Liver (tissue), 9 donors: ENCODE results near the gene NNT. TPM values are rescaled to one million over a fixed set of nuclear protein-coding genes. Genes with fewer than 3 reads are reported as not detected.

Experiments
- DNase-seq: peaks from one replicate; pipeline ENCODE4 v3.0.0-alpha.2; 2017; ENCODE audit warnings: low spot score
- H3K27ac ChIP-seq, 2 donors: one replicate each; pipeline ENCODE4 v1.7.0; 2013; ENCODE audit warnings: inconsistent platforms in 2 of 2, low read length in 2 of 2, control low read depth in 1 of 2, low read depth in 1 of 2, mild to moderate bottlenecking in 1 of 2
- H3K27me3 ChIP-seq, 4 donors: one replicate each; pipeline versions ENCODE4 v1.6.1 to v1.7.0; 2013; ENCODE audit warnings: low read length in 3 of 4, inconsistent platforms in 1 of 4, mild to moderate bottlenecking in 1 of 4, moderate library complexity in 1 of 4; ENCODE audit not compliant: control insufficient read depth in 4 of 4, insufficient read depth in 4 of 4
- H3K36me3 ChIP-seq, 4 donors: one replicate each; pipeline versions ENCODE4 v1.6.1 to v1.7.0; 2013; ENCODE audit warnings: low read length in 3 of 4, mild to moderate bottlenecking in 3 of 4, low read depth in 1 of 4, moderate library complexity in 1 of 4; ENCODE audit not compliant: control insufficient read depth in 4 of 4, insufficient read depth in 3 of 4
- H3K4me1 ChIP-seq, 4 donors: one replicate each; pipeline versions ENCODE4 v1.6.1 to v1.7.0; 2013; ENCODE audit warnings: low read length in 3 of 4, mild to moderate bottlenecking in 3 of 4, moderate library complexity in 1 of 4; ENCODE audit not compliant: control insufficient read depth in 4 of 4, insufficient read depth in 4 of 4
- H3K4me3 ChIP-seq, 3 donors: one replicate each; pipeline versions ENCODE4 v1.6.1 to v1.7.0; 2013; ENCODE audit warnings: low read length in 3 of 3, control low read depth in 1 of 3, low read depth in 1 of 3, mild to moderate bottlenecking in 1 of 3
- H3K9ac ChIP-seq, 2 donors: one replicate each; pipeline ENCODE4 v1.7.0; 2013; ENCODE audit warnings: low read length in 2 of 2, mild to moderate bottlenecking in 2 of 2, moderate library complexity in 2 of 2, control low read depth in 1 of 2, low read depth in 1 of 2
- H3K9me3 ChIP-seq, 4 donors: one replicate each; pipeline versions ENCODE4 v1.6.1 to v1.7.0; 2013; ENCODE audit warnings: low read length in 3 of 4; ENCODE audit not compliant: control insufficient read depth in 4 of 4
- EGR1 ChIP-seq, 2 donors: IDR thresholded peaks; 2 replicates each; pipeline ENCODE4 v1.6.1; 2016 to 2018; ENCODE audit warnings: antibody characterized with exemption in 2 of 2, low read depth in 2 of 2
- FOXA1 ChIP-seq: IDR thresholded peaks from 2 replicates; pipeline ENCODE4 v1.6.1; 2016; ENCODE audit warnings: antibody characterized with exemption
- FOXA2 ChIP-seq: IDR thresholded peaks from 2 replicates; pipeline ENCODE4 v1.6.1; 2016; ENCODE audit warnings: antibody characterized with exemption
- GABPA ChIP-seq, 2 donors: IDR thresholded peaks in 1 of 2; conservative IDR thresholded peaks in 1 of 2; 2 replicates each; pipeline ENCODE4 v1.6.1; 2016; ENCODE audit warnings: antibody characterized with exemption in 2 of 2, mild to moderate bottlenecking in 1 of 2, moderate library complexity in 1 of 2
- HNF4A ChIP-seq, 2 donors: conservative IDR thresholded peaks; 2 replicates each; pipeline ENCODE4 v1.6.1; 2016; ENCODE audit warnings: antibody characterized with exemption in 2 of 2, mild to moderate bottlenecking in 2 of 2
- HNF4G ChIP-seq: IDR thresholded peaks from 2 replicates; pipeline ENCODE4 v1.6.1; 2016; ENCODE audit warnings: antibody characterized with exemption
- JUND ChIP-seq, 2 donors: IDR thresholded peaks; 2 replicates each; pipeline ENCODE4 v1.6.1; 2016; ENCODE audit warnings: antibody characterized with exemption in 2 of 2
- NR2F2 ChIP-seq: IDR thresholded peaks from 2 replicates; pipeline ENCODE4 v1.6.1; 2016; ENCODE audit warnings: antibody characterized with exemption
- RAD21 ChIP-seq, 2 donors: IDR thresholded peaks; 2 replicates each; pipeline ENCODE4 v1.6.1; 2016; ENCODE audit warnings: antibody characterized with exemption in 2 of 2, mild to moderate bottlenecking in 2 of 2
- RXRA ChIP-seq, 2 donors: IDR thresholded peaks; 2 replicates each; pipeline ENCODE4 v1.6.1; 2017 to 2018; ENCODE audit warnings: antibody characterized with exemption in 2 of 2, mild to moderate bottlenecking in 1 of 2
- SP1 ChIP-seq: IDR thresholded peaks from 2 replicates; pipeline ENCODE4 v1.6.1; 2018; ENCODE audit warnings: antibody characterized with exemption, mild to moderate bottlenecking
- TAF1 ChIP-seq: conservative IDR thresholded peaks from 2 replicates; pipeline ENCODE4 v1.6.1; 2016; ENCODE audit warnings: antibody characterized with exemption, mild to moderate bottlenecking
- YY1 ChIP-seq: IDR thresholded peaks from 2 replicates; pipeline ENCODE4 v1.6.1; 2016; ENCODE audit warnings: antibody characterized with exemption, mild to moderate bottlenecking
- WGBS: extraction: QIAGEN DNeasy Blood & Tissue Kit; methylation state at CpG from one replicate; pipeline ENCODE4 v1.1.7; 2013; 5-methylcytosine and 5-hydroxymethylcytosine counted together
- polyA plus RNA-seq, 2 donors: library from polyadenylated mRNA; stranded (reverse) in 1 of 2; unstranded in 1 of 2; fragments of 200-250 nt in 1 of 2; fragments of >200 nt in 1 of 2; fragmentation: Nextera tagmentation in 1 of 2; extraction: Ambion mirVana in 1 of 2; gene quantifications; one replicate each; pipeline versions ENCODE4 v1.2.1 to v1.2.3, GENCODE V29; 2013 to 2015
- total RNA-seq, 2 donors: library from RNA; depleted of rRNA; stranded (reverse); fragments of >200 nt; gene quantifications; one replicate each; pipeline ENCODE4 v1.2.3, GENCODE V29; 2014
- TF ChIP-seq, protein P1 (sequence below): IDR thresholded peaks from 2 replicates; pipeline ENCODE4 v1.6.1; 2016; ENCODE audit warnings: antibody characterized with exemption
- TF ChIP-seq, protein P2 (sequence below): IDR thresholded peaks from 2 replicates; pipeline ENCODE4 v1.6.1; 2016; ENCODE audit warnings: antibody characterized with exemption
- TF ChIP-seq, protein P3 (sequence below): IDR thresholded peaks from 2 replicates; pipeline ENCODE4 v1.6.1; 2016; ENCODE audit warnings: antibody characterized with exemption
- TF ChIP-seq, protein P4 (sequence below): fragments of 150-350 bp; IDR thresholded peaks from 2 replicates; pipeline ENCODE4 v1.5.1; 2017; ENCODE audit warnings: improper control_type of control experiment, low read depth, low read length; ENCODE audit not compliant: missing input control
- TF ChIP-seq, protein P5 (sequence below): IDR thresholded peaks from 2 replicates; pipeline ENCODE4 v1.6.1; 2016; ENCODE audit warnings: antibody characterized with exemption, mild to moderate bottlenecking
- donor health status: healthy.
- donor health status: healthy.
- donor health status: healthy.
- donor health status: healthy.
- donor health status: healthy.

The NNT gene
- total and polyA plus RNA-seq, 4 donors, result 45.4 to 154 (median 89.2) TPM

DNA sequence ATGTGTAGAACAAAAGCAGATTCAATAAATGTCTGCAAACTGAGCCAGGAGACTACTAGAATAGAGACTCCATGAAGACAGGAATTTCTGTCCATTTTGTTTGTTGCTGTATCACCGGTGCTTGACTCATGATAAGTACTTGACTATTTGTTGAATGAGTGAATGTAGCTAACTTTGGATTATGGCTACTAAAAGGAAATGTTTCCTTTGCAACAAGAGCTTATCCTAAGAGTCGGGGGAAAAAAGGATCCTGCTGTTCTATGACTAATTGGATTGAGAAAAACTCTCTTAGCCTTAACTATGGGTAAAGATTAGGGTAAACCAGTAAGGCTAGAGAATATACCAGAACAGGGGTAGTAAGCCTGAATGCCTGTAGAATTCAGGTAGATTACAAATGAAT is 49.6 kb upstream of the NNT start (continued):
- TF ChIP-seq, protein P1, sequence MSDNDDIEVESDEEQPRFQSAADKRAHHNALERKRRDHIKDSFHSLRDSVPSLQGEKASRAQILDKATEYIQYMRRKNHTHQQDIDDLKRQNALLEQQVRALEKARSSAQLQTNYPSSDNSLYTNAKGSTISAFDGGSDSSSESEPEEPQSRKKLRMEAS, result no peak
- no peak for TF ChIP-seq TAF1
- no peak for TF ChIP-seq HNF4G
- TF ChIP-seq SP1, result no peak
- TF ChIP-seq FOXA2, result no peak
- no peak for TF ChIP-seq YY1
- no peak for TF ChIP-seq NR2F2
- TF ChIP-seq, protein P2, sequence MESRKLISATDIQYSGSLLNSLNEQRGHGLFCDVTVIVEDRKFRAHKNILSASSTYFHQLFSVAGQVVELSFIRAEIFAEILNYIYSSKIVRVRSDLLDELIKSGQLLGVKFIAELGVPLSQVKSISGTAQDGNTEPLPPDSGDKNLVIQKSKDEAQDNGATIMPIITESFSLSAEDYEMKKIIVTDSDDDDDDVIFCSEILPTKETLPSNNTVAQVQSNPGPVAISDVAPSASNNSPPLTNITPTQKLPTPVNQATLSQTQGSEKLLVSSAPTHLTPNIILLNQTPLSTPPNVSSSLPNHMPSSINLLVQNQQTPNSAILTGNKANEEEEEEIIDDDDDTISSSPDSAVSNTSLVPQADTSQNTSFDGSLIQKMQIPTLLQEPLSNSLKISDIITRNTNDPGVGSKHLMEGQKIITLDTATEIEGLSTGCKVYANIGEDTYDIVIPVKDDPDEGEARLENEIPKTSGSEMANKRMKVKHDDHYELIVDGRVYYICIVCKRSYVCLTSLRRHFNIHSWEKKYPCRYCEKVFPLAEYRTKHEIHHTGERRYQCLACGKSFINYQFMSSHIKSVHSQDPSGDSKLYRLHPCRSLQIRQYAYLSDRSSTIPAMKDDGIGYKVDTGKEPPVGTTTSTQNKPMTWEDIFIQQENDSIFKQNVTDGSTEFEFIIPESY, result no peak
- TF ChIP-seq RAD21 (IDR thresholded peaks at IDR 0.05), result no peak

DNA sequence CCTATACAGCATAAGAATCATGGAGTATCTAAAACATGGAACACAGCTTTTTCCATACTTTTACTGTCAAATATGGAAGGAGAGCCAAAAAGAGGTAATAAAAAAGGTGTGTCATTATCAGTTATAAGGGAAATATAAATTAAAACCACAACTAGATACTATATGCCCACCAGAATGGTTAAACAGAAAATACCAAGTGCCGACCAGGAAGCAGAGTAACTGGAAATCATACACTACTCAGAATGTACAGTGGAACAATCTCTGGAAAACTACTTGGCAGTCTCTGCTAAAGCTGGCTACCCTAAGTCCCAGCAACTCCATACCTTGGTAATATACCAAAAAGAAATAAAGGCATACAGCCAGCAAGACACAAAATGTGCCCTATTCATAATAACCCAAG is 48.5 kb upstream of the NNT start:
- no peak for DNase-seq
- Histone ChIP-seq H3K4me3 (no peak overlapping the region), H3K4me1 (peaks cover 5 to 19% (median 17%) of the 10 kb centered on the region in 4 donors), H3K9me3 (no peaks in the 10 kb centered on the region), H3K36me3 (peaks cover 0 to 12% (median 5%) of the 10 kb centered on the region in 4 donors), H3K27me3 (no peaks in the 10 kb centered on the region), H3K9ac (no peak overlapping the region), H3K27ac (no peak overlapping the region)
- WGBS, result 97% methylated on average over 1 of the region's 1 CpG
- TF ChIP-seq, protein P1, result no peak
- TF ChIP-seq RXRA (IDR thresholded peaks at IDR 0.05), result no peak
- TF ChIP-seq, protein P2, result no peak
- no peak for TF ChIP-seq YY1
- TF ChIP-seq NR2F2, result no peak
- TF ChIP-seq TAF1, result no peak
- TF ChIP-seq JUND (IDR thresholded peaks at IDR 0.05), result no peak
- TF ChIP-seq, protein P3, sequence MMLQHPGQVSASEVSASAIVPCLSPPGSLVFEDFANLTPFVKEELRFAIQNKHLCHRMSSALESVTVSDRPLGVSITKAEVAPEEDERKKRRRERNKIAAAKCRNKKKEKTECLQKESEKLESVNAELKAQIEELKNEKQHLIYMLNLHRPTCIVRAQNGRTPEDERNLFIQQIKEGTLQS, result no peak
- TF ChIP-seq HNF4A (conservative IDR thresholded peaks at IDR 0.05), result no peak
- TF ChIP-seq EGR1 (IDR thresholded peaks at IDR 0.05; ENCODE audit: low read depth in 2 of 2), result no peak
- TF ChIP-seq FOXA2, result no peak

DNA sequence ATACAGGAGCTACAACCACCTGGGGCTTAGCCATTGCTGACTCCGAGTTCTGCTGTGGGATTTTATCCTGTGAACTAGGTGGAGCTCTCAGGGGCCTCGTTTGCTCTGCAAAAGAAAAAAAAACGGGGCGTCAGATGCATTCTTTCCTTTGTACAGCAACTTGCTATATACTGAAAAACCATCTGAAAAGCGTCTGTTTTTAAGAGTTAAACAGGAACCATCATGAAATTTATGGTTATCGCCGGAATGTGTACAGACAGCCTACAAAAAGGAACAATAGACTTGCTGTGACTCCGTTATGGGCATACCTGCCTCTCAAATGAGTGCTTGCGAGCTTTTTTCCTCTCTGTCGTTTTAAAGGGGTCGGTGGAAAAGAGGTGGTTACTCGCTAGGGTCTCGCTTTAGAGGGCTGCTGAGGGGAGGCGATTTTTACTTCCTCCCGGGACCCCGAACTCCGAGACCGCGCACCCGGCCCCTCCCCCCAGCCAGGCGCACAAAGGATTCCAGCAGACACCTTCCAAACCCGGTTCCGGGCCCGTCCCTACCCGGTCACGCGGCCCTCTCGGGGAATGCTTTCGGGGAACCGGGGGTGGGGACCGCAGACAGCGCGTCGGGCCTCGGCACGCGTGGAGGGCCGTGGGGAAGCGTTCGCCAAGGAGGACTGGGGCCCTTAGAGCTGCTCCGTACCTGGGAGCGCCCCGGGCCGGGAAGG is 46.9 kb upstream of the NNT start:
- Histone ChIP-seq H3K9ac (peak overlapping the region; percentile 48 to 82), H3K4me3 (peak overlapping the region; percentile 83 to 97 (median 90)), H3K27me3 (no peaks in the 10 kb centered on the region), H3K27ac (peak overlapping the region; percentile 95 to 97), H3K4me1 (peaks cover 5 to 19% (median 16%) of the 10 kb centered on the region in 4 donors), H3K9me3 (no peaks in the 10 kb centered on the region), H3K36me3 (peaks cover 0 to 8% (median 3%) of the 10 kb centered on the region in 4 donors)
- DNase-seq, result peak; percentile 70
- under 1% methylated on average over 44 of the region's 44 CpGs for WGBS
- TF ChIP-seq, protein P3, result no peak
- TF ChIP-seq YY1 (no peak), SP1 (no peak), FOXA2 (no peak), JUND (IDR thresholded peaks at IDR 0.05) (no peak), RAD21 (IDR thresholded peaks at IDR 0.05) (no peak), GABPA (IDR thresholded peaks at IDR 0.05 in 1 of 2, conservative IDR thresholded peaks at IDR 0.05 in 1 of 2) (no peak), HNF4G (no peak), NR2F2 (no peak), HNF4A (conservative IDR thresholded peaks at IDR 0.05) (no peak), FOXA1 (no peak)
- TF ChIP-seq, protein P4, sequence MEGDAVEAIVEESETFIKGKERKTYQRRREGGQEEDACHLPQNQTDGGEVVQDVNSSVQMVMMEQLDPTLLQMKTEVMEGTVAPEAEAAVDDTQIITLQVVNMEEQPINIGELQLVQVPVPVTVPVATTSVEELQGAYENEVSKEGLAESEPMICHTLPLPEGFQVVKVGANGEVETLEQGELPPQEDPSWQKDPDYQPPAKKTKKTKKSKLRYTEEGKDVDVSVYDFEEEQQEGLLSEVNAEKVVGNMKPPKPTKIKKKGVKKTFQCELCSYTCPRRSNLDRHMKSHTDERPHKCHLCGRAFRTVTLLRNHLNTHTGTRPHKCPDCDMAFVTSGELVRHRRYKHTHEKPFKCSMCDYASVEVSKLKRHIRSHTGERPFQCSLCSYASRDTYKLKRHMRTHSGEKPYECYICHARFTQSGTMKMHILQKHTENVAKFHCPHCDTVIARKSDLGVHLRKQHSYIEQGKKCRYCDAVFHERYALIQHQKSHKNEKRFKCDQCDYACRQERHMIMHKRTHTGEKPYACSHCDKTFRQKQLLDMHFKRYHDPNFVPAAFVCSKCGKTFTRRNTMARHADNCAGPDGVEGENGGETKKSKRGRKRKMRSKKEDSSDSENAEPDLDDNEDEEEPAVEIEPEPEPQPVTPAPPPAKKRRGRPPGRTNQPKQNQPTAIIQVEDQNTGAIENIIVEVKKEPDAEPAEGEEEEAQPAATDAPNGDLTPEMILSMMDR, result no peak
- TF ChIP-seq, protein P5, sequence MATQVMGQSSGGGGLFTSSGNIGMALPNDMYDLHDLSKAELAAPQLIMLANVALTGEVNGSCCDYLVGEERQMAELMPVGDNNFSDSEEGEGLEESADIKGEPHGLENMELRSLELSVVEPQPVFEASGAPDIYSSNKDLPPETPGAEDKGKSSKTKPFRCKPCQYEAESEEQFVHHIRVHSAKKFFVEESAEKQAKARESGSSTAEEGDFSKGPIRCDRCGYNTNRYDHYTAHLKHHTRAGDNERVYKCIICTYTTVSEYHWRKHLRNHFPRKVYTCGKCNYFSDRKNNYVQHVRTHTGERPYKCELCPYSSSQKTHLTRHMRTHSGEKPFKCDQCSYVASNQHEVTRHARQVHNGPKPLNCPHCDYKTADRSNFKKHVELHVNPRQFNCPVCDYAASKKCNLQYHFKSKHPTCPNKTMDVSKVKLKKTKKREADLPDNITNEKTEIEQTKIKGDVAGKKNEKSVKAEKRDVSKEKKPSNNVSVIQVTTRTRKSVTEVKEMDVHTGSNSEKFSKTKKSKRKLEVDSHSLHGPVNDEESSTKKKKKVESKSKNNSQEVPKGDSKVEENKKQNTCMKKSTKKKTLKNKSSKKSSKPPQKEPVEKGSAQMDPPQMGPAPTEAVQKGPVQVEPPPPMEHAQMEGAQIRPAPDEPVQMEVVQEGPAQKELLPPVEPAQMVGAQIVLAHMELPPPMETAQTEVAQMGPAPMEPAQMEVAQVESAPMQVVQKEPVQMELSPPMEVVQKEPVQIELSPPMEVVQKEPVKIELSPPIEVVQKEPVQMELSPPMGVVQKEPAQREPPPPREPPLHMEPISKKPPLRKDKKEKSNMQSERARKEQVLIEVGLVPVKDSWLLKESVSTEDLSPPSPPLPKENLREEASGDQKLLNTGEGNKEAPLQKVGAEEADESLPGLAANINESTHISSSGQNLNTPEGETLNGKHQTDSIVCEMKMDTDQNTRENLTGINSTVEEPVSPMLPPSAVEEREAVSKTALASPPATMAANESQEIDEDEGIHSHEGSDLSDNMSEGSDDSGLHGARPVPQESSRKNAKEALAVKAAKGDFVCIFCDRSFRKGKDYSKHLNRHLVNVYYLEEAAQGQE, result no peak
